HL-60/S4 (cell line): Measurements from ENCODE around the gene OGDHL.
"Not testable (repeated sequence)": the region's sequence is repeated elsewhere in the genome, so short reads cannot be mapped to it uniquely, and the experiment has no call there.

Source experiments
- in situ Hi-C: fragments of 300-500 bp; cut with MboI; formaldehyde crosslinking; loops from 2 replicates; pipeline ENCODE4 v1.14.3; 2022; ENCODE audit warnings: low sequenced_read_pairs

OGDHL gene

GRCh38 chr10:49740346-49741107, 21.6 kb downstream of the OGDHL start:
- in situ Hi-C loops, result no loop called here

- in situ Hi-C loops, result no loop called here
Observed at GRCh38 chr10:49739426-49739825, 22.7 kb downstream of the OGDHL start.

GRCh38 chr10:49738616-49739360, 23.3 kb downstream of the OGDHL start:
- in situ Hi-C loops, result no loop called here

GRCh38 chr10:49737474-49738201, 24.5 kb downstream of the OGDHL start:
- in situ Hi-C loops, result no loop called here

GRCh38 chr10:49736564-49737113, 25.5 kb downstream of the OGDHL start:
- in situ Hi-C loops, result no loop called here

- in situ Hi-C loops, result no loop called here
Observed at GRCh38 chr10:49735848-49736563, 26.1 kb downstream of the OGDHL start.

GRCh38 chr10:49735161-49735560, 27.0 kb downstream of the OGDHL start:
- in situ Hi-C loops, result no loop called here

- in situ Hi-C loops, result no loop called here
Observed at GRCh38 chr10:49734676-49735075, 27.4 kb downstream of the OGDHL start.

- in situ Hi-C loops, result no loop called here
Observed at GRCh38 chr10:49733866-49734265, 28.3 kb downstream of the OGDHL start.

GRCh38 chr10:49726593-49726992, 35.5 kb downstream of the OGDHL start:
- in situ Hi-C loops, result no loop called here

GRCh38 chr10:49715157-49715556, 47.0 kb downstream of the OGDHL start:
- in situ Hi-C loops, result not testable (repeated sequence)

GRCh38 chr10:49713266-49713665, 48.9 kb downstream of the OGDHL start:
- in situ Hi-C loops, result no loop called here

GRCh38 chr10:49711481-49711880, 50.6 kb downstream of the OGDHL start:
- in situ Hi-C loops, result no loop called here

- in situ Hi-C loops, result no loop called here
Observed at GRCh38 chr10:49710966-49711365, 51.2 kb downstream of the OGDHL start.

- in situ Hi-C loops, result no loop called here
Observed at GRCh38 chr10:49709934-49710333, 52.2 kb downstream of the OGDHL start.

- in situ Hi-C loops, result no loop called here
Observed at GRCh38 chr10:49707585-49707984, 54.5 kb downstream of the OGDHL start.

- in situ Hi-C loops, result no loop called here
Observed at GRCh38 chr10:49700997-49701396, 61.1 kb downstream of the OGDHL start.

GRCh38 chr10:49700211-49700610, 61.9 kb downstream of the OGDHL start:
- in situ Hi-C loops, result no loop called here

GRCh38 chr10:49698679-49699078, 63.4 kb downstream of the OGDHL start:
- in situ Hi-C loops, result no loop called here

GRCh38 chr10:49696311-49696710, 65.8 kb downstream of the OGDHL start:
- in situ Hi-C loops, result no loop called here

- in situ Hi-C loops, result no loop called here
Observed at GRCh38 chr10:49694466-49694865, 67.7 kb downstream of the OGDHL start.
